ENCODE measurements around the gene ZNF594.
"Not testable (repeated sequence)": the region's sequence is repeated elsewhere in the genome, so short reads cannot be mapped to it uniquely, and the experiment has no call there.

DNA sequence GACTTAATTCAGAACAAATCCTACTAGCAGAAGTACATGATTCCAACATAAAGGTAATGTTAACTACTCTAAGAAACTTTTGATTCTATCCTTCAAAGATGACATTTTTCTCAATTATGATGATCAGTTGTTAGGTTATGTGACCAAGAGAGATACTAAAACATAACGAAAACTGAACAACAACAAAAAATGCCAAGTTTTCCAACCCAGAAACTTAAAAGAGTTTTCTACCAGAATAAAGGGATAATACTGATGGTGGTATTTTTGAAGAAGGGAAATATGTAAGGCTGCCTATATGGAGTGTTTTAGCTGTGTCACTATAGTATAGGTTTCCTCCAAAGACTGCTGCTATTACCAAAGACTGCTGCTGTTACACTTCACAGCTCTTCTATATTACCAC is 45.5 kb downstream of the ZNF594 start:
- TF ChIP-seq, protein P1, sequence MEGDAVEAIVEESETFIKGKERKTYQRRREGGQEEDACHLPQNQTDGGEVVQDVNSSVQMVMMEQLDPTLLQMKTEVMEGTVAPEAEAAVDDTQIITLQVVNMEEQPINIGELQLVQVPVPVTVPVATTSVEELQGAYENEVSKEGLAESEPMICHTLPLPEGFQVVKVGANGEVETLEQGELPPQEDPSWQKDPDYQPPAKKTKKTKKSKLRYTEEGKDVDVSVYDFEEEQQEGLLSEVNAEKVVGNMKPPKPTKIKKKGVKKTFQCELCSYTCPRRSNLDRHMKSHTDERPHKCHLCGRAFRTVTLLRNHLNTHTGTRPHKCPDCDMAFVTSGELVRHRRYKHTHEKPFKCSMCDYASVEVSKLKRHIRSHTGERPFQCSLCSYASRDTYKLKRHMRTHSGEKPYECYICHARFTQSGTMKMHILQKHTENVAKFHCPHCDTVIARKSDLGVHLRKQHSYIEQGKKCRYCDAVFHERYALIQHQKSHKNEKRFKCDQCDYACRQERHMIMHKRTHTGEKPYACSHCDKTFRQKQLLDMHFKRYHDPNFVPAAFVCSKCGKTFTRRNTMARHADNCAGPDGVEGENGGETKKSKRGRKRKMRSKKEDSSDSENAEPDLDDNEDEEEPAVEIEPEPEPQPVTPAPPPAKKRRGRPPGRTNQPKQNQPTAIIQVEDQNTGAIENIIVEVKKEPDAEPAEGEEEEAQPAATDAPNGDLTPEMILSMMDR (IDR thresholded peaks at IDR 0.05), result not testable (repeated sequence)
- TF ChIP-seq POLR2A (IDR thresholded peaks at IDR 0.05), result not testable (repeated sequence)
